ENCODE results near the gene ATOSA.

The ATOSA gene

DNA sequence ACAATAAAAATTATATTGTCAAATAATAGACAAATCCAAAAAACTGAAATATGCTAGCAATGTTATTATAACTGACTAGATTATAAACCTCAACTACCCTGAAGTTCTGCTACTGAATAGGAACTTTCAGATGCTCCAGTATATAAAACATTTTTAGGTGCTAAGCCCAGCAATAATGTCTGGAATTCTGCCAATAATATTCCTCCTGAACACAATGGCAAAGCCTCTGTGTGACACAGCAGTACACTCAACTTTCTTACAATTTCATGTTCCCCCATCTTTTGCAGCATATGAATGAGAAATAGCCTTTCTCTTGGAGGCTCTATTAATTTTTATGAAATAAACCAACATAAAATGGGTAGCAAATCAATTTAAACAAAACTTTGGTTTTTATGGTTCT is 29.5 kb downstream of the ATOSA start:
- DNase-seq: no peak

DNA sequence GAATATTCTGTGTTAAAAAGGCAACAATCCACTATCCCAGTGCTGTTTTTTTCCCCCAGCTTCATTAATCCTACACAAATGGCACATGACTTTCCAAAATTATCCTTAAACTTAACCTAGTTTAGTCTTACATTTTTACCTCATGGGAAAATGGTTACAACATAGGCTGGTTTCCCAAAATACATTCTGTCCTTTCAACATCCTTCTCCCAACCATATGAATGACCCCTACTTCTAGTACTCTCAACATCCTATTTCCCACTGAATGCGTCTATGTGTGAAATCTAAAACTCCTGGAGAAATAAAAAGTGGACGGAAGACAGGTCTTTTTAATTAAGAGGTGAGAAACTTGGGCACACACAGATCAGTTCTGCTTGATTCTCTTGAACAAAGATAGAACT is 33.3 kb downstream of the ATOSA start:
- DNase-seq: no peak

DNA sequence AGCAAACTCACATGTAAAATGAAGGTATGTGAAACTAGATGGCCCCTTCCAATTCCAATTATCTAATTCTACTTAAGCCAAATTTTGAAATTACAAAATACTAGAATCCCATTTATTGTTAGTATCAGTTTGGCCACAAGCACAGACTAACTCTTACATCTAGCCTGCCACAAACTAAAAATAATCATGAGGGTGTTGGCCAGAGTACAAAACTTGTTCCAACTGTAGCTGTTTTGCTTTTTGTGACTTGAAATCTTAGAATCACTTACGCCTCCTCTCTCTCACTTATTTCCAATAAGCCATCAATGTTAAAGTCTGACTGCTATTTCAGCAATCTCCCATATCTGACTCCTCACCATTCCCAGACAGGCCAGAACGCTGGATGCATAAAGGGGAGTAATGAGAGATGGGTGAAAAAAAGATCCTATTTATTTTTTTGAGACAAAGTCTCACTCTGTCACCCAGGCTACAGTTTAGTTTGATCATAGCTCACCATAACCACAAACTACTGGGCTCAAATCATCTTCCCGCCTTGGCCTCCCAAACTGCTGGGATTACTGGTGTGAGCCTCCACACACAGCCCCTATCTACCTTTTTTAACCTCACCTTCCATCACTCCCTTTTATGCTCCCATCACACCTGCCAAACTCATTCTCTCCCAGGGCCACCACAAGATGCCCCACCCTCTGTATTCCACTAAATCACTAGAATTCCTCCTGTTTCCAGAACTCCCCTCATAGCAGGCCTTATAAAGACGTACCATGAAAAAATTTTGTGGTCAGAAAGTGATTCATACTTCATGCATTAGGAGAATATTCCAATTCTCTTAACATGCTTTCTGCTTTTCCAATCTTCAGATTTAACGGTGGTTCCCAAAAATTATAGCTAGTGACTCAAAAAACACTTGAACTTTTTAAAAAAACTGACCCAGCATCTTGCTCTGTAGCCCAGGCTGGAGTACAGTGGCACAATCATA is 36.5 kb downstream of the ATOSA start:
- DNase-seq: no peak

DNA sequence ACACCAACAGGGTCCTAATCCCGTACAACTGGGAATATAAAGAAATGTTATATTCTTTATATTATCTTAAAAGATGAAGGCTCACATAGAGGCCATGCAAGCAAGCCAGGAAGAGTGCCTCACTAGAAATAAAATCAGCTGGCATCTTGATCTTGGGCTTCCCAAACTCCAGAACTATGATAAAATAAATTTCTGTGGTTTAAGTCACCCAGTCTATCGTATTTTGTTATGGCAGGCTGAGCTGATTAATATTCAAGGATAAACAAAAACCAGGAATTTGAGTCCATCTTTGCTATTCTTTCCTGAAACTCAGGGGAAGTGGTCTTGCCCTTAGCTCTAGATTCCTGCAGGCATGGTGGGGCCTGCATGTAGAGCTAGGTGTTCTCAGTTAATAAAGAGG is 42.7 kb downstream of the ATOSA start:
- no peak for DNase-seq

DNA sequence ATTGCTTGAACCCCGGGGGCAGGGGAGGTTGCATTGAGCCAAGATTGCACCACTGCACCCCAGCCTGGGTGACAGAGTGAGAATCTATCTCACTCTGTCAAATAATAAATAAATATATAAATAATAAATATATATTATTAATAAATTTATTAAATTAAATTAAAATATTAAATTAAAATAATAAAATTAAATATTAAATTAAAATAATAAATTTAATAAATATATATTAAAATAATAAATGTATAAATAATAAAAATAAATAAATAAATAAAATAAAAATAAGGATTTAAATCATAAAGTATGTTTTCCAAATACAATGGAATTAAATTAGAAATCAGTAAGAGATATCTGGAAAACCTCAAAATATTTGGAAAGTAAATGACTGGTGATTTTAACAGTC is 43.3 kb downstream of the ATOSA start:
- no peak for DNase-seq

Data from CD4-positive, alpha-beta T cell treated with Interleukin-17A for 4 hours (primary cell).